ENCODE data around the gene ITCH. TPM values are rescaled to one million over a fixed set of nuclear protein-coding genes. Genes with fewer than 3 reads are reported as not detected.
"Not testable (repeated sequence)": the region's sequence is repeated elsewhere in the genome, so short reads cannot be mapped to it uniquely, and the experiment has no call there.

ITCH gene
- total RNA-seq, 1 donor from 2014 or later, result 57.5 TPM

GRCh38 chr20:34350095-34350494 is 13.0 kb upstream of the ITCH start:
- intact Hi-C loops (cut with DNase I), result no loop called here
- no peak overlapping the region for H3K4me3 ChIP-seq
- no peaks in the 10 kb centered on the region for H3K9me3 ChIP-seq
- TF ChIP-seq CTCF (IDR thresholded peaks at IDR 0.05), result no peak
- ATAC-seq, result no peak
- no peak for DNase-seq
- no peak overlapping the region for H3K27ac ChIP-seq
- no peaks in the 10 kb centered on the region for H3K27me3 ChIP-seq (ENCODE audit: low read depth)
- no peaks in the 10 kb centered on the region for H3K4me1 ChIP-seq
- no peaks in the 10 kb centered on the region for H3K36me3 ChIP-seq

DNA sequence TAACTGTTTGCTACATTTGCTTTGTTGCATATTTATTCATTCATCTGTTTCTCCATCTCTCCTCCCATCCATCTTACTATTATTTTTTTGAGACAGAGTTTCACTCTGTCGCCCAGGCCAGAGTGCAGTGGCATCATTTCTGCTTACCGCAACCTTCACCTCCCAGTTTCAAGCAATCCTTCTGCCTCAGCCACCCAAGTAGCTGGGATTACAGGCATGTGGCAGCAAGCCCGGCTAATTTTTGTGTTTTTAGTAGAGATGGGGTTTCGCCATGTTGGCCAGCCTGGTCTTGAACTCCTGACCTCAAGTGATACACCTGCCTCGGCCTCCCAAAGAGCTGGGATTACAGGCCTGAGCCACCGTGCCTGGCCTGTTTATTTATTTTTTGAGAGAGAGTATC is 9.6 kb upstream of the ITCH start:
- H3K4me1 ChIP-seq; H3K27me3 ChIP-seq (ENCODE audit: low read depth); H3K36me3 ChIP-seq; intact Hi-C loops (cut with DNase I); H3K27ac ChIP-seq; DNase-seq; H3K4me3 ChIP-seq; H3K9me3 ChIP-seq; ATAC-seq: not testable (repeated sequence)

DNA sequence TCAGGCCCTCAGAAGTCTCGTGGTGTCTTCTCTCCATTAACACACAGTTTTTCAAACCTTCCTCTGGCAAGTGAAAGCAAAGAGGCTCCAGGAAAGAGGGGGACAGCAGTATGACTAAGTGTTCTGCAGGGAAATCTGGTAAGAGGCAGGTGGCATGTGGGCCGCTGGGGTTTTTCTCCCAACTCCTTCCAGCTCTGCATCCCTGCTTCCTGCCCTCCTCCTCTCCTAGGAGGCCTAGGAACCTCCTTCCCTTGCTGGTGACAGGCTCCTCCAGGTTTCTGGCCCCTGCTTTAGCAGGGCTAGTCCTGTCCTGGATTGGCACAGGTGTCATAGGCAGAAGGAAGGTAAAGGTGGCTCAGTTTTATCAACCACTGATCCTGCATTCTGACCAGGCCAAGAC is 7.6 kb upstream of the ITCH start:
- no peaks in the 10 kb centered on the region for H3K36me3 ChIP-seq
- intact Hi-C loops (cut with DNase I), result no loop called here
- H3K27me3 ChIP-seq (ENCODE audit: low read depth), result no peaks in the 10 kb centered on the region
- no peak overlapping the region for H3K27ac ChIP-seq
- no peaks in the 10 kb centered on the region for H3K9me3 ChIP-seq
- DNase-seq, result no peak
- no peak for ATAC-seq
- TF ChIP-seq CTCF (IDR thresholded peaks at IDR 0.05), result no peak
- H3K4me1 ChIP-seq, result no peaks in the 10 kb centered on the region
- no peak overlapping the region for H3K4me3 ChIP-seq

GRCh38 chr20:34359729-34360128 is 3.3 kb upstream of the ITCH start:
- H3K36me3 ChIP-seq; H3K27ac ChIP-seq; H3K27me3 ChIP-seq (ENCODE audit: low read depth); DNase-seq; H3K4me3 ChIP-seq; intact Hi-C loops (cut with DNase I); H3K9me3 ChIP-seq; ATAC-seq: not testable (repeated sequence)
- H3K4me1 ChIP-seq, result peaks cover 14% of the 10 kb centered on the region

- intact Hi-C loops (cut with DNase I), result no loop called here
- ATAC-seq, result no peak
- peaks cover 43% of the 10 kb centered on the region for H3K4me1 ChIP-seq
- peak overlapping the region; percentile 95 for H3K27ac ChIP-seq
- H3K9me3 ChIP-seq, result no peaks in the 10 kb centered on the region
- no peak for DNase-seq
- H3K4me3 ChIP-seq, result peak overlapping the region; percentile 92
- H3K36me3 ChIP-seq, result no peaks in the 10 kb centered on the region
- TF ChIP-seq CTCF (IDR thresholded peaks at IDR 0.05), result no peak
- no peaks in the 10 kb centered on the region for H3K27me3 ChIP-seq (ENCODE audit: low read depth)
Observed at GRCh38 chr20:34362502-34363061, 491 bp upstream of the ITCH start.

DNA sequence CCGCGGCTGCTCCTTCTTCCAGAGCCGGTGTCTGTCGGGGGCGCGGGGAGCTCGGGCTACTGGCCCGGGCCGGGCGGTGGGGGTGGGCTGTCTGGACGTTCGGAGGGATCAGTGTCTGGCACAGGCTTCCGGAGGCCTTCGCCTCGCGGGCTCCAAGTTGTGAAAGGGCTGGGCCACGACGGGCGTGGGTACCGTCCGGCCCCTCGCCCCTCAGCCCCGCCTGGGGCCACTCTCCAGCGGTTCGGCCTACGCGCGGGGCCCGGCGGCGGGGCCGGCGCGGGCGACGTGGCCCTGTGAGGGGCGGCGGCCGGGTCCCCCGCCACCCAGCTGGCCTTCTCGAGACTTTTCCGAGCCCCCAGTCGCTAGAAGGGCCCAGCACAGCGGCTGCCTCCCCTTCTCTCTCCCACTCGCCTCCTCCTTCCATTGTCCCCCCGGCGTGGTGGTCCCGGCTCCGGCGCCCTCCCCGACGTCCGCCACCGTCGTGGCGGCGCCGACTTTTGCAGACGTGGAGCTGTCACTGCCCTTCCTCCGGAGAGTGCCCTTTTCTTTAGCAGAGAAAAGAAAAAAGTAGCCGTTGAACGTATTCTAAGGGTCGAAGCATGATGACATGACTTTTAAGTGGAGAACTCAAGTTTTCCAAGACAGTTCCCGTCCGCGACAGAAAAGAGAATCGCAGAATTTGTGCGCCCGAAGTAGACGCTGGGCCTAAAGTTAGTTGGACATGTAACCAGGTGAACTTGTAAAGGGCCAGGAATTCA is 571 bp downstream of the ITCH start:
- H3K27ac ChIP-seq, result peak overlapping the region; percentile 95
- DNase-seq (no peak), ATAC-seq (peak; percentile 85 to 88)
- intact Hi-C loops (cut with DNase I), result no loop called here
- no peak for TF ChIP-seq CTCF (IDR thresholded peaks at IDR 0.05)
- peak overlapping the region; percentile 92 for H3K4me3 ChIP-seq
- H3K27me3 ChIP-seq (ENCODE audit: low read depth), result no peaks in the 10 kb centered on the region
- H3K9me3 ChIP-seq, result no peaks in the 10 kb centered on the region
- H3K36me3 ChIP-seq, result no peaks in the 10 kb centered on the region
- peaks cover 51% of the 10 kb centered on the region for H3K4me1 ChIP-seq

Data from lower lobe of right lung (tissue), 2 donors.